Measurements from ENCODE around the gene BLOC1S1. TPM values are rescaled to one million over a fixed set of nuclear protein-coding genes. Genes with fewer than 3 reads are reported as not detected.

The BLOC1S1 gene
- total and polyA plus RNA-seq, 2 experiments from 2014 or later = 133 to 159 TPM

- Histone ChIP-seq H3K4me3 (no peak overlapping the region), H3K27ac (no peak overlapping the region), H3K36me3 (peaks cover 42% of the 10 kb centered on the region), H3K9me3 (ENCODE audit: low read depth) (no peaks in the 10 kb centered on the region), H3K4me1 (ENCODE audit: low read depth) (peaks cover 12% of the 10 kb centered on the region), H3K27me3 (no peaks in the 10 kb centered on the region)
- TF ChIP-seq CTCF (IDR thresholded peaks at IDR 0.05; ENCODE audit: low read depth, low read length) = no peak
- DNase-seq (ENCODE audit: low read depth in 1 of 2, low spot score in 1 of 2) = no peak
Measured at GRCh38 chr12:55760663-55761062, 44.8 kb downstream of the BLOC1S1 start.

- Histone ChIP-seq H3K27ac (peak overlapping the region; percentile 21), H3K36me3 (peaks cover 26% of the 10 kb centered on the region), H3K27me3 (no peaks in the 10 kb centered on the region), H3K4me1 (ENCODE audit: low read depth) (peaks cover 8% of the 10 kb centered on the region), H3K4me3 (no peak overlapping the region), H3K9me3 (ENCODE audit: low read depth) (no peaks in the 10 kb centered on the region)
- no peak for TF ChIP-seq CTCF (IDR thresholded peaks at IDR 0.05; ENCODE audit: low read depth, low read length)
- no peak for DNase-seq (ENCODE audit: low read depth in 1 of 2, low spot score in 1 of 2)
Measured at GRCh38 chr12:55762646-55763045, 46.8 kb downstream of the BLOC1S1 start.

- peaks cover 8% of the 10 kb centered on the region for H3K4me1 ChIP-seq (ENCODE audit: low read depth)
- H3K9me3 ChIP-seq (ENCODE audit: low read depth) = no peaks in the 10 kb centered on the region
- TF ChIP-seq CTCF (IDR thresholded peaks at IDR 0.05; ENCODE audit: low read depth, low read length) = no peak
- peaks cover 5% of the 10 kb centered on the region for H3K36me3 ChIP-seq
- H3K27ac ChIP-seq = peak overlapping the region; percentile 72
- no peak overlapping the region for H3K4me3 ChIP-seq
- DNase-seq (ENCODE audit: low read depth in 1 of 2, low spot score in 1 of 2) = no peak
- no peaks in the 10 kb centered on the region for H3K27me3 ChIP-seq
Measured at GRCh38 chr12:55765736-55766290, 50.0 kb downstream of the BLOC1S1 start.

- no peaks in the 10 kb centered on the region for H3K9me3 ChIP-seq (ENCODE audit: low read depth)
- peaks cover 5% of the 10 kb centered on the region for H3K36me3 ChIP-seq
- no peak for TF ChIP-seq CTCF (IDR thresholded peaks at IDR 0.05; ENCODE audit: low read depth, low read length)
Measured at GRCh38 chr12:55767156-55767555, 51.3 kb downstream of the BLOC1S1 start.

More at GRCh38 chr12:55767156-55767555, 51.3 kb downstream of the BLOC1S1 start:
- no peaks in the 10 kb centered on the region for H3K27me3 ChIP-seq
- peaks cover 18% of the 10 kb centered on the region for H3K4me1 ChIP-seq (ENCODE audit: low read depth)
- DNase-seq (ENCODE audit: low read depth in 1 of 2, low spot score in 1 of 2) = no peak
- H3K4me3 ChIP-seq = no peak overlapping the region
- H3K27ac ChIP-seq = no peak overlapping the region

Other genes starting within 250 kb of the BLOC1S1 start
- gene OR6C70, start 245.9 kb upstream of the BLOC1S1 start, total RNA-seq = not detected in 2 replicates
- not detected in 2 replicates for gene OR6C70, start 245.9 kb upstream of the BLOC1S1 start, polyA plus RNA-seq
- not detected in 2 replicates for gene OR6C68, start 223.7 kb upstream of the BLOC1S1 start, total RNA-seq
- not detected in 2 replicates for gene OR6C68, start 223.7 kb upstream of the BLOC1S1 start, polyA plus RNA-seq
- not detected in 2 replicates for gene OR6C4, start 166.4 kb upstream of the BLOC1S1 start, total RNA-seq
- gene OR6C4, start 166.4 kb upstream of the BLOC1S1 start, polyA plus RNA-seq = not detected in 2 replicates
- not detected in 2 replicates for gene OR2AP1, start 143.6 kb upstream of the BLOC1S1 start, total RNA-seq
- not detected in 2 replicates for gene OR2AP1, start 143.6 kb upstream of the BLOC1S1 start, polyA plus RNA-seq
- not detected in 2 replicates for gene OR10P1, start 79.2 kb upstream of the BLOC1S1 start, total RNA-seq
- not detected in 2 replicates for gene OR10P1, start 79.2 kb upstream of the BLOC1S1 start, polyA plus RNA-seq
- 93.9 and 101 TPM in 2 replicates for gene ITGA7, start 8.1 kb upstream of the BLOC1S1 start, total RNA-seq
- 32.9 and 39.5 TPM in 2 replicates for gene ITGA7, start 8.1 kb upstream of the BLOC1S1 start, polyA plus RNA-seq
- 10.1 and 11.2 TPM in 2 replicates for gene RDH5, start 4.3 kb downstream of the BLOC1S1 start, total RNA-seq
- gene RDH5, start 4.3 kb downstream of the BLOC1S1 start, polyA plus RNA-seq = 6.6 and 12.6 TPM in 2 replicates
- 268 and 584 TPM in 2 replicates for gene CD63, start 13.0 kb downstream of the BLOC1S1 start, total RNA-seq
- 694 and 1,103 TPM in 2 replicates for gene CD63, start 13.0 kb downstream of the BLOC1S1 start, polyA plus RNA-seq
- 53.1 and 54.2 TPM in 2 replicates for gene GDF11, start 27.1 kb downstream of the BLOC1S1 start, total RNA-seq
- 13.5 and 14.1 TPM in 2 replicates for gene GDF11, start 27.1 kb downstream of the BLOC1S1 start, polyA plus RNA-seq
- gene SARNP, start 101.7 kb downstream of the BLOC1S1 start, total RNA-seq = 131 and 197 TPM in 2 replicates
- gene SARNP, start 101.7 kb downstream of the BLOC1S1 start, polyA plus RNA-seq = 227 and 236 TPM in 2 replicates
- 9.0 and 9.4 TPM in 2 replicates for gene ORMDL2, start 102.0 kb downstream of the BLOC1S1 start, total RNA-seq
- 54.3 and 58.9 TPM in 2 replicates for gene ORMDL2, start 102.0 kb downstream of the BLOC1S1 start, polyA plus RNA-seq
- gene DNAJC14, start 113.5 kb downstream of the BLOC1S1 start, total RNA-seq = 35.1 and 35.2 TPM in 2 replicates
- 26.2 and 29.5 TPM in 2 replicates for gene DNAJC14, start 113.5 kb downstream of the BLOC1S1 start, polyA plus RNA-seq
- 0.39 TPM in 1 of 2 replicates, not detected in the other for gene MMP19, start 126.9 kb downstream of the BLOC1S1 start, total RNA-seq
- 0.24 and 1.4 TPM in 2 replicates for gene MMP19, start 126.9 kb downstream of the BLOC1S1 start, polyA plus RNA-seq
- 55.3 and 56.3 TPM in 2 replicates for gene PYM1, start 211.8 kb downstream of the BLOC1S1 start, total RNA-seq
- gene PYM1, start 211.8 kb downstream of the BLOC1S1 start, polyA plus RNA-seq = 63.2 and 82.9 TPM in 2 replicates
- gene DGKA, start 215.1 kb downstream of the BLOC1S1 start, total RNA-seq = 18.3 and 28.6 TPM in 2 replicates
- gene DGKA, start 215.1 kb downstream of the BLOC1S1 start, polyA plus RNA-seq = 34.4 and 46.6 TPM in 2 replicates
- 9.0 and 11.3 TPM in 2 replicates for gene PMEL, start 250.0 kb downstream of the BLOC1S1 start, total RNA-seq
- 15.5 and 15.7 TPM in 2 replicates for gene PMEL, start 250.0 kb downstream of the BLOC1S1 start, polyA plus RNA-seq

Data from cardiac muscle cell (in vitro differentiated cells and primary cell).